K562 (cell line): ENCODE measurements around the gene RCOR1. TPM values are rescaled to one million over a fixed set of nuclear protein-coding genes. Genes with fewer than 3 reads are reported as not detected.
A peak's percentile ranks its signal among the peaks of the same experiment; 100 is the strongest.

Source experiments
- ASH1L ChIP-seq: fragments of 450-650 bp; IDR thresholded peaks from 2 replicates; pipeline ENCODE4 v1.6.1; 2018; ENCODE audit warnings: borderline replicate concordance, mild to moderate bottlenecking, low read depth; ENCODE audit not compliant: partially characterized antibody
- CREB5 ChIP-seq: fragments of 250-450 bp; sonication (Bioruptor Pico); IDR thresholded peaks from 2 replicates; pipeline ENCODE4 v1.5.0; 2020; ENCODE audit warnings: mild to moderate bottlenecking
- DMBX1 ChIP-seq: fragments of 250-450 bp; sonication (Bioruptor Pico); IDR thresholded peaks from 2 replicates; pipeline ENCODE4 v1.8.0; 2022; ENCODE audit warnings: inconsistent platforms, mild to moderate bottlenecking, moderate library complexity, borderline replicate concordance
- ETV6 ChIP-seq, 3 experiments: fragments of 150-350 bp in 1 of 3; sonication (generic) in 1 of 3; formaldehyde crosslinking in 1 of 3; IDR thresholded peaks; 2 replicates each; pipeline versions ENCODE4 v1.6.1 to v1.8.0; 2014 to 2022; ENCODE audit warnings: borderline replicate concordance in 2 of 3, low read depth in 2 of 3, antibody characterized with exemption in 1 of 3, low read length in 1 of 3, mild to moderate bottlenecking in 1 of 3, missing genetic modification reagents in 1 of 3
- KLF6 ChIP-seq: fragments of 250-450 bp; sonication (Bioruptor Pico); IDR thresholded peaks from 2 replicates; pipeline ENCODE4 v1.4.0; 2020; ENCODE audit warnings: mild to moderate bottlenecking, moderate library complexity, borderline replicate concordance
- NFE2 ChIP-seq: IDR thresholded peaks from 2 replicates; pipeline ENCODE4 v1.6.1; 2014; ENCODE audit warnings: antibody characterized with exemption, low read depth
- NFYB ChIP-seq: IDR thresholded peaks from 2 replicates; pipeline ENCODE4 v1.6.1; 2011; ENCODE audit warnings: mild to moderate bottlenecking, moderate library complexity; ENCODE audit not compliant: insufficient read length; ENCODE audit errors: extremely low read depth
- REST ChIP-seq, 2 experiments: fragments of 450-650 bp; formaldehyde crosslinking in 1 of 2; IDR thresholded peaks; 2 replicates each; pipeline versions ENCODE4 v1.4.0 to v1.6.1; 2014 to 2020; ENCODE audit warnings: mild to moderate bottlenecking in 2 of 2, borderline replicate concordance in 1 of 2, low read depth in 1 of 2
- SIRT6 ChIP-seq: IDR thresholded peaks from one replicate; pipeline ENCODE4 v1.6.1; 2012; ENCODE audit warnings: low read depth, mild to moderate bottlenecking, control low read depth, inconsistent platforms, low read length, moderate library complexity
- ZHX1 ChIP-seq: fragments of 150-350 bp; conservative IDR thresholded peaks from 2 replicates; pipeline ENCODE4 v1.6.1; 2014; ENCODE audit warnings: low read length
- ZNF175 ChIP-seq: fragments of 200-800 bp; sonication (Bioruptor generic); IDR thresholded peaks from 2 replicates; pipeline ENCODE4 v1.6.1; 2016; ENCODE audit warnings: low read depth, mild to moderate bottlenecking, missing genetic modification characterization, missing compliant biosample characterization
- ZNF316 ChIP-seq: fragments of 450-650 bp; IDR thresholded peaks from 2 replicates; pipeline ENCODE4 v1.6.1; 2016
- ZNF507 ChIP-seq: conservative IDR thresholded peaks from 2 replicates; pipeline ENCODE4 v1.6.1; 2017; ENCODE audit warnings: missing genetic modification characterization, missing compliant biosample characterization
- ZNF696 ChIP-seq: fragments of 250-450 bp; sonication (Bioruptor Pico); conservative IDR thresholded peaks from 2 replicates; pipeline ENCODE4 v1.4.0; 2020; ENCODE audit warnings: mild to moderate bottlenecking, moderate library complexity
- polyA plus RNA-seq, 8 experiments: library from polyadenylated mRNA; depleted of rRNA in 4 of 8; stranded (reverse) in 5 of 8; unstranded in 3 of 8; fragments of >200 nt; fragmentation: Nextera tagmentation in 2 of 8; fragmentation: Illumina TruSeq in 1 of 8; extraction: Ambion mirVana in 2 of 8; extraction: Trizol in 1 of 8; gene quantifications; 2 replicates each; pipeline versions ENCODE4 v1.2.1 to v1.2.3, GENCODE V29; 2011 to 2014; ENCODE audit warnings: inconsistent platforms in 1 of 8, missing spikeins in 1 of 8
- total RNA-seq, 7 experiments: library from RNA; depleted of rRNA in 6 of 7; stranded (reverse); fragments of >200 nt in 6 of 7; fragmentation: Illumina TruSeq in 2 of 7; extraction: Trizol in 2 of 7; gene quantifications; 2 replicates each; pipeline versions ENCODE4 v1.2.1 to v1.2.3, GENCODE V29; 2011 to 2021; ENCODE audit warnings: low replicate concordance in 1 of 7

RCOR1 gene
- total and polyA plus RNA-seq, 9 of the 15 experiments (the other 6 are each of a cell fraction or from before 2014, with no cell fraction given) = 8.5 to 47.9 (median 20.9) TPM

GRCh38 chr14:102551995-102552705 lies 40.3 kb upstream of the RCOR1 start (continued):
- TF ChIP-seq ZHX1 = no peak
- 0 out of 2 replicates have a peak, but pooled peaks have one; percentile 51 for TF ChIP-seq DMBX1 (CRISPR knock-in tag)
- TF ChIP-seq SIRT6 = no peak
- TF ChIP-seq ZNF316 = peak; percentile 89
- no peak for TF ChIP-seq ZNF507
- TF ChIP-seq ZNF175 = peak; percentile 72; the same call in 1 of the 2 replicates
- TF ChIP-seq NFE2 = peak; percentile 96
- 0 out of 4 replicates have a peak, but pooled peaks of 1 of the 2 experiments have one; percentile 17 for TF ChIP-seq ETV6 (IDR thresholded peaks at IDR 0.05; ENCODE audit: borderline replicate concordance in 1 of 2, low read depth in 2 of 2, low read length in 1 of 2)
- no peak for TF ChIP-seq ETV6 (CRISPR knock-in tag; IDR thresholded peaks at IDR 0.05; ENCODE audit: borderline replicate concordance)
- no peak for TF ChIP-seq CREB5 (CRISPR knock-in tag)
- TF ChIP-seq ZNF696 (CRISPR knock-in tag) = no peak
- no peak for TF ChIP-seq NFYB
- TF ChIP-seq REST (IDR thresholded peaks at IDR 0.05; ENCODE audit: borderline replicate concordance) = 0 out of 2 replicates have a peak, but pooled peaks have one; percentile 27
- no peak for TF ChIP-seq REST (CRISPR knock-in tag; IDR thresholded peaks at IDR 0.05; ENCODE audit: low read depth)
- TF ChIP-seq ASH1L = no peak
- no peak; the same call in 1 of the 2 replicates for TF ChIP-seq KLF6
